GM19328 (cell line): ENCODE data around the gene SULT1E1.

Source experiments
- ATAC-seq: cut with Tn5 transposase; IDR thresholded peaks from one replicate; pipeline ENCODE4 v1.9.1; 2021; ENCODE audit warnings: mild to moderate bottlenecking, moderate library complexity; ENCODE audit not compliant: unreplicated experiment

SULT1E1 gene

DNA sequence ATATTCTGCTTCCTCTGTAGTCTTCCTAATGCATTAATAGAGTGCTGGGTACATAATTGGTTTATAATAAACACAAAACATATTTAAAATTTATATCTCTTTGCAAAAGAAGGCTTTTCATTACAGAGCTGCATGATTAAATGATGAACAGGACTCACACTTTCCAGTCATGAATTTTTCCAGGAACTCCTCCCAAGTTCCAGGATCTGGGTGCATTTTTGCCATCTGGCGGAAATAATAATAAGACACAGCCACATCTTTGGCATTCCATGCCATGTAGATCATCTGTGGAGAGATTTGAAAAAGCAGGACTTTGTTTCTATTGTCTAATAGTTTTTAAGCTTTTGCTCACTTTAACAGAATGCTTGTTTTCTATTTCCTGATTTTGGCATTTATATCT is 59.3 kb downstream of the SULT1E1 start:
- ATAC-seq = no peak

DNA sequence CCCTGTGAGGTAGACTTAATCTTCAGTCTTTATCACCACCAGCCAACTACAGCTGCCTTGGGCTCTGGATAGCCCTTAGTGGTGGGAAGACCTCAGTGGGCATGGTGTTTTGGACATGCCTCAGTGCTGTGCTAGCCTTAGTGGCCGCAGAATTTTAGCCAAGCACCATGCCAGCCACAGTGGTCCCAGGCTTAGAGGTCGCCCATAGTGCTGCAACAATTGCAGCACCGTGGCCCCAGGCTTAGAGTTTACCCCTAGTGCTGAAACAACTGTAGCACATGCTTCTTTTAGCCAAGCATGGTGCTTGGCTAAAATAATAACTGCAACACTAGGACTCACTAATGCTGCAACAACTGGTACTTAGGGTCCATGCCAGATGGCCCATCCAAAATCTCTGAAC is 60.6 kb downstream of the SULT1E1 start:
- ATAC-seq = no peak

DNA sequence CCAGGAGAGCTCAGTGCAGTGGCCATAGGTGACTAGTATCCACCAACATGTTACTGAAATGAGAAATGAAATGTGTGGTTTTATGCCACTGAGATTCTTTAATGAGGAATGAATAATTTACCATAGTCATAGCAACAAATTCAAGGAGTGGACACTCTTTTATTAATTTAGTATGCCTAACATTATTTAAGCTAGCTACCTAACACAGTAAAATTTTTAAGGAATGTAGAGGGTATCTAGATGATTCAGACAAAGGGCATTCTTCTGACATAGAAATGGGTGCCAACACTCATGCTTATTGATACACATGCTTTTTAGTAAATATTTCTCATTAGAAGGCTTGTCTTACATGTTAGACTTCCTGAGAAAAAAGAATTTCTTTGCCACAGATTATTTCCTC is 66.2 kb downstream of the SULT1E1 start:
- ATAC-seq = no peak
